ENCODE data around the gene PLB1.

Gene PLB1

DNA sequence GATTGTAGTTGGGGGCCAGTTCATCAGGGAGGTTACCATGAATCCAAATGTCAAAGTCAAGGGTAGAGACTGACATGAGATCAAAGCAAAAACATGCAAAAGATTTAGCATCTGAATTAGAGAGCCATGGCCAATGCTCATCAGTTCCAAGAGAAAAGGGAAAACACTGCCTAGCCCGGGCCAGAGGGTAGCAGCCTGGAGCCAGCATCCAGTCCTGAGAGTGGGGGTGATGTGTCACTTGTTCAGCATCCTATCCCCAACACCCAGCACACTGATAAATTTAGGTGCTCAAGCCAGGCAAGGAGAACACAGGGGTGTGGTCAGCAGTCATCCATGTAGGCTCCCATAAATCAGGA lies 178.8 kb downstream of the PLB1 start:
- no peak for DNase-seq

DNA sequence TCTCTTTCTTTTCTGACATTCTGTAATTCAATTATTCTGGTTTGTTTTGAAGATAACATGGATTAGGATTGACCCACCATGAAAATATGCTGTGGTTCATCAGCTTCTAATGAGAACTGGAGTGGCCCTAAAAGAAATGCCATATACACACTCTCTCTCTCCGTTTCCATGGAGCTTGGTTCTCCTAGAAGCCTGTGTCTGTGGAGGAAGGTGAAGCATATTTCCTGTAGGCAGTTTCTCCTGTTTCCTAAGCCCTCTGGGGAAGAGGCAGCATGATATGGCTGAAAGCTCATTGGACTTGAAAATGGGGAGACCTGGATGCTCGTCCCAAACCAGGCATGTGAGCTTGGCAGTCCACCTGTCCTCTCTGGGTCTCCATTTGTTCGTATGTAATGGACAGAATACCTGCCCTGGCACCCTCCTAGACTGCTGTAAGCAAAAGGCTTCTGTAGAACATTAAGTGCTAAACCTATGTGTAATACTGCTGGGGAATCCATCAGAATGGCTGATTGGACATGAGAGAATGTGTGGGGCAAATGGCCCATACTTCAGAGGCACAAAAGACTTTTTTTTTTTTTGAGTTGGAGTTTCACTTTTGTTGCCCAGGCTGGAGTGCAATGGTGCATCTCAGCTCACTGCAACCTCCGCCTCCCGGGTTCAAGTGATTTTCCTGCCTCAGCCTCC lies 180.4 kb downstream of the PLB1 start:
- DNase-seq, result no peak

- no peak for DNase-seq
These were observed 182.5 kb downstream of the PLB1 start for GRCh38 chr2:28678175-28678855.

DNA sequence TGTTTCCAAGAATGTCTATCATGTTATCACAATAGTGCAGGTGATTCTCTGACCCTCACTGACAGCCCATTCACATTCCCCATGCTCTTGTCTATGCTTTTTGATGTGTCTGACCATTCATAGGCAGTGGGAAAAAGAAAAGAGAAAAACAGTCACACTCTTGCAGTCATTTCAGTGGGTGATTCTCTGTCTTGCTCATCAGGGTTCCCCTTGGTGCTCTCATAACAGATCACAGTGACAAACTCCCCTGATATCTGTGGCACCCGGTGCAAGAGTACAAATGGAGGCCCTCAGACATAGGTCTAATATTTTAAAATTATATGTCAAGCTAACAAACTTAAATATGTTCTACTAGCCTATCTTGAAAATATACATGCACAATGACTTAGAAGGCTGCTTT lies 183.1 kb downstream of the PLB1 start:
- DNase-seq, result peak in 1 of 2 donors; percentile 26

DNA sequence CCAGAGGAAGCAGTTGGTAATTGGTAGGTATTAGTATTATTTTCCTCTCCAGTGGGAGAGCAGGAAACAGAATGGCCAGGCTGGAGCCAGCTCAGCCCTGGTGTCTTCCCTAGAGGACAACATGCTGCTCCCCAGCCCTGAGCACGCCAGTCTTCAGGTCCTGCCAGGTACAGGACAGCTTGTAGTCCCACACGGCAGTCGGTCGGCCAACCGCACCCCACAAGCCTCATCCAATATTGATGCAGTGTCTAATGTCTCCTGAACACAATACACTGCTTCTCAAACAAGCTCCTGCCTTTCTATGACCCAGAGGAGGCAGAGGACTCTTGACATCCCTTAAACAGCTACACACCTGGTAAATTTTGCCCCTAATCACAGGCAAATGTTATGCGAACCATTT lies 184.8 kb downstream of the PLB1 start:
- no peak for DNase-seq

DNA sequence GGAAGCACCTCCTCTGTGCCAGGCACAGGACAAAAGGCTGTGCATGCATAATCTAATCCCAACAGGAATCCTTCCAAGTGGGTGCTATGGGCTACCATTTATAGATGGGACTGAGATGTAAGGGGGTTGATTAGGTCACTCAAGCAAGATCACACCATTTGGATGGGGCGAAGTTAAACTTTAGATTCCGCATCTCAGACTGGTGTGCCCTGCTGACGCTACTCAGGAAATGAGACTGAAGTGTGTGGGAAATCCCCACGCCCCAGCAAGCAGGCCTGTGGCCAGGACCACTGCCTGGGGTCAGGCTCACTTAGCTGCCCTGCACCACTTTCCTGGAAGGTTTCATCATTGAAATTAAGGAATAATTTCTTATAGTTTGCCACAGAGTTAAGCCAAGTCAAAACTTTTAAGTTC lies 185.3 kb downstream of the PLB1 start:
- peak; percentile 55 to 85 for DNase-seq

DNA sequence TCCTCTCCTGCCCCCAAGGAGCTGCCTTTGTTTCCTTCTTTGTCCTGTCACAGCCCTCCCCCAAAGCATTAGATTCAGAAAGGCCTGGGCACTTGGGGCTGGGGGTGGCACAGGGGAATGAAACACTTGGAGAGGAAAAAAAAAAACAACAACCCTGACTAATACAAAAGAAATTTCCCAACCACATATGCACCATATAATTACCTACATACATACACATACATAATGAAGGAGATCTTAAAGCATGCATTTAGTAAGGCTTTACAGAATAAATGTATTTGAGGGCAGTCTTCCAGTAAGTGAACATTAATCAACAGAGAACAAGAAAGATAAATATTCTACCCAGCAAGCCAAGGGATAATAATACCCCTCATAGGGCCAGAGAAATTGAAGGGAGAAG lies 185.7 kb downstream of the PLB1 start:
- no peak for DNase-seq

GRCh38 chr2:28683100-28683706 lies 187.3 kb downstream of the PLB1 start:
- DNase-seq, result peak in 1 of 2 donors; percentile 29

- DNase-seq, result no peak
These were observed 188.4 kb downstream of the PLB1 start for GRCh38 chr2:28684142-28684858.

GRCh38 chr2:28687171-28687570 lies 191.3 kb downstream of the PLB1 start:
- peak; percentile 85 to 91 for DNase-seq

GRCh38 chr2:28687640-28688385 lies 192.0 kb downstream of the PLB1 start:
- no peak for DNase-seq

GRCh38 chr2:28688818-28689217 lies 193.0 kb downstream of the PLB1 start:
- peak; percentile 40 to 55 for DNase-seq

DNA sequence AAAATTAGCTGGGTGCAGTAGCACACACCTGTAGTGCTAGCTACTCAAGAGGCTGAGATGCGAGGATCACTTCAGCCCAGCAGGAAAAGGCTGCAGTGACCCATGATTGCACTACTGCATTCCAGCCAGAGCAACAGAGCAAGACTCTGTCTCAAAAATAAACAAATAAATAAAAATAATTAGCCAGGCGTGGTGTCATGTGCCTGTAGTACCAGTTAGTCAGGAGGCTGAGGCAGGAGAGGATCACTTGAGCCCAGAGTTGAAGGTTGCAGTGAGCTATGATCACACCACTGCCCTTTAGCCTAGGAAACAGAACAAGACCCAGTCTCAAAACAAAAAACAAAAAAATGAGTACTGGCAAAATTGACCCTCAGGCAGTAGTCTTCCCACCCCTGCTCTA lies 193.9 kb downstream of the PLB1 start:
- no peak for DNase-seq

GRCh38 chr2:28692411-28692810 lies 196.6 kb downstream of the PLB1 start:
- DNase-seq, result no peak

- no peak for DNase-seq
These were observed 197.4 kb downstream of the PLB1 start for GRCh38 chr2:28693223-28693622.
